Measurements from ENCODE around the gene APOL1. TPM values are rescaled to one million over a fixed set of nuclear protein-coding genes. Genes with fewer than 3 reads are reported as not detected.

APOL1 gene
- total and polyA plus RNA-seq, 2 of the 13 experiments (the other 11 are each of a cell fraction or from before 2014, with no cell fraction given), result 20.3 to 75.0 TPM

GRCh38 chr22:36239401-36240171 is 13.3 kb upstream of the APOL1 start, which contains the start of gene APOL2 (continued):
- TF ChIP-seq ZNF639 (CRISPR knock-in tag; conservative IDR thresholded peaks at IDR 0.05), result no peak
- peak; percentile 53; the same call in 1 of the 2 replicates for TF ChIP-seq IRF9 (CRISPR knock-in tag; IDR thresholded peaks at IDR 0.05; ENCODE audit: borderline replicate concordance)
- no peak for TF ChIP-seq IRX3 (CRISPR knock-in tag; IDR thresholded peaks at IDR 0.05; ENCODE audit: borderline replicate concordance, low read depth)
- TF ChIP-seq FOXK1 (CRISPR knock-in tag; IDR thresholded peaks at IDR 0.05; ENCODE audit: borderline replicate concordance, low read depth), result peak; percentile 99
- TF ChIP-seq CENPT (CRISPR knock-in tag; IDR thresholded peaks at IDR 0.05; ENCODE audit: low read depth), result no peak
- TF ChIP-seq GFI1 (CRISPR knock-in tag; IDR thresholded peaks at IDR 0.05; ENCODE audit: borderline replicate concordance), result no peak
- TF ChIP-seq PRDM10 (CRISPR knock-in tag; IDR thresholded peaks at IDR 0.05; ENCODE audit: low read depth), result peak; percentile 27; the same call in 1 of the 2 replicates
- no peak for TF ChIP-seq ZNF674 (CRISPR knock-in tag; IDR thresholded peaks at IDR 0.05; ENCODE audit: low read depth)
- no peak; the same call in 1 of the 2 replicates for TF ChIP-seq NFIC (IDR thresholded peaks at IDR 0.05; ENCODE audit: low read length)
- TF ChIP-seq PAXIP1 (CRISPR knock-in tag; conservative IDR thresholded peaks at IDR 0.05), result peak; percentile 51
- no peak for TF ChIP-seq ZSCAN22 (CRISPR knock-in tag; IDR thresholded peaks at IDR 0.05)
- peak; percentile 82 for TF ChIP-seq GATAD2A (CRISPR knock-in tag; IDR thresholded peaks at IDR 0.05)
- TF ChIP-seq ZNF251 (CRISPR knock-in tag; IDR thresholded peaks at IDR 0.05), result no peak
- peak; percentile 84 to 88 for TF ChIP-seq HMGXB4 (CRISPR knock-in tag; IDR thresholded peaks at IDR 0.05; ENCODE audit: borderline replicate concordance in 1 of 2, low read depth in 1 of 2)
